BE2C (cell line): ENCODE results near the gene HHIPL1. TPM values are rescaled to one million over a fixed set of nuclear protein-coding genes. Genes with fewer than 3 reads are reported as not detected.

Experiments
- DNase-seq: peaks from one replicate; pipeline ENCODE4 v3.0.0-alpha.2; 2020
- H3K27me3 ChIP-seq: fragments of 250-450 bp; sonication (Bioruptor Pico); 2 replicates; pipeline ENCODE4 v1.5.1; 2020; ENCODE audit warnings: mild to moderate bottlenecking
- H3K36me3 ChIP-seq: fragments of 250-450 bp; sonication (Bioruptor Pico); 2 replicates; pipeline ENCODE4 v1.5.1; 2020; ENCODE audit warnings: mild to moderate bottlenecking
- H3K4me1 ChIP-seq: fragments of 250-450 bp; sonication (Bioruptor Pico); 2 replicates; pipeline ENCODE4 v1.5.1; 2020
- H3K4me3 ChIP-seq: 2 replicates; pipeline ENCODE4 v1.5.1; 2011; ENCODE audit warnings: low read depth, low read length
- H3K9me3 ChIP-seq: fragments of 250-450 bp; sonication (Bioruptor Pico); 2 replicates; pipeline ENCODE4 v1.5.1; 2020
- CTCF ChIP-seq: IDR thresholded peaks from 2 replicates; pipeline ENCODE4 v1.5.1; 2012; ENCODE audit warnings: mild to moderate bottlenecking, low read depth, low read length
- polyA plus RNA-seq: library from polyadenylated mRNA; unstranded; fragments of >200 nt; gene quantifications from one replicate; pipeline ENCODE4 v1.2.1, GENCODE V29; 2012; ENCODE audit warnings: low read depth, missing spikeins; ENCODE audit not compliant: insufficient read length, insufficient read depth

The HHIPL1 gene
- 0.14 TPM for polyA plus RNA-seq

- Histone ChIP-seq H3K36me3 (no peaks in the 10 kb centered on the region), H3K9me3 (no peaks in the 10 kb centered on the region), H3K4me1 (no peaks in the 10 kb centered on the region), H3K27me3 (no peaks in the 10 kb centered on the region), H3K4me3 (no peak within 1 kb of the TSS)
- no peak for DNase-seq
- no peak for TF ChIP-seq CTCF
Measured at GRCh38 chr14:99644723-99645544, at the start of gene HHIPL1. Gene HHIPL1, plus strand, starts transcription at chr14:99645129. Its CDS starts 79 bp downstream, at chr14:99645208.

- H3K4me1 ChIP-seq, result peaks cover 64% of the 10 kb centered on the region
Measured at GRCh38 chr14:99595524-99595923, 49.4 kb upstream of the HHIPL1 start.

GRCh38 chr14:99596071-99596627 lies 48.8 kb upstream of the HHIPL1 start:
- peaks cover 61% of the 10 kb centered on the region for H3K4me1 ChIP-seq
- no peak for TF ChIP-seq CTCF
- peak; percentile 76 for DNase-seq
- H3K36me3 ChIP-seq, result peaks cover 23% of the 10 kb centered on the region
- no peak overlapping the region for H3K4me3 ChIP-seq
- H3K27me3 ChIP-seq, result no peaks in the 10 kb centered on the region
- H3K9me3 ChIP-seq, result no peaks in the 10 kb centered on the region

More at GRCh38 chr14:99595524-99595923, 49.4 kb upstream of the HHIPL1 start:
- Histone ChIP-seq H3K9me3 (no peaks in the 10 kb centered on the region), H3K27me3 (no peaks in the 10 kb centered on the region), H3K4me3 (no peak overlapping the region), H3K36me3 (peaks cover 17% of the 10 kb centered on the region)
- DNase-seq, result no peak
- TF ChIP-seq CTCF, result no peak

DNA sequence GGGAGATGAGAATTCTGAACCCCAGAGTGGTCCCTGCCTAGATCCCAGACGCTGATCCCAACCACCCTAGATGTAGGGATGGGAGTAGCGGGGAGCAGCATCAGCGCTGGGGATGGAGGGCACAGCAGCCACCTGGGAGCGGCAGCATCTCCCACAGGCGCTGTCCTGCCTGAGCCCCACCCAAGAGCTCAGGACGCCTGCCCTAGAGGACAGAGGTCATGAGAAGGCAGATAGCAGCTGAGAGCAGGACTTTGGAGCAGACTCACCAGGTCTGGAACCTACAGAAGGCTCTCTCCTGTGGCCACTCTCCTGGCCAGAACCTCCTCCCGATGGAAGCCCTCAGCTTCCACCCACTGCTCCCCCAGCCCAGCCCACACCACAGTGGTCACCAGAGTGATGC lies 48.2 kb upstream of the HHIPL1 start:
- H3K4me1 ChIP-seq, result peaks cover 58% of the 10 kb centered on the region
- TF ChIP-seq CTCF, result no peak
- no peaks in the 10 kb centered on the region for H3K27me3 ChIP-seq
- DNase-seq, result no peak
- H3K9me3 ChIP-seq, result no peaks in the 10 kb centered on the region
- H3K36me3 ChIP-seq, result peaks cover 27% of the 10 kb centered on the region
- H3K4me3 ChIP-seq, result no peak overlapping the region

DNA sequence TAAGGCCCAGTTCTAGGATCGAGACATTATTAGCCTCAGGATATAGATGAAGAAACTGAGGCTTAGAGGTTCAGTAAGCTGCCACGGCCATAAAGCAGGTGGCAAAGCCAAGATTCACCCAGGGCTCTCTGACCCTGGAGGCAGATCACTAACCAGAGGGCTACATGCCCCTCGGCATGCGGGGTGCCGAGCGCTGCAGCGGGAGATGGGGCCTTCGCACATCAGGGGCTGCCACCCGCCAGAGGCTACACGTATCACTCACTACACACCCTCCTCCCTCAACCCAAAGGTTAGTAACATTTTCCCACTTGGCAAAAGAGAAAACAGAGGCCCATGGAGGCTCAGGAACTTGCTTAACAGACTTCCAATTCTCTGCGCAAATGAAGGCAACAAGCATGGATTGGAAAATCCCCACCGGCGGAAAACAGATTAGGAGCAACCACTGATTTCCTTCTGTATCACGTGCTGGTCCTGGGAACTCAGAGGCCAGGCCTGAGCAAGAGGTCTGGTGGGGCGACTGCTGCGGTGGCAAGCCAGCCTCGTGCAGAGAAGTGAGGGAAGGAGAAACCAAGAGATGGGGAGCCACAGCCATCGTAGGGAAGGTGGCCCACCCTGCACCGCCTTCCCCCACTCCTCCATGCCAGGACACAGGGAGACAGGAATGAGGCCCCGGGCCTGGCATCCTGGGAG lies 46.9 kb upstream of the HHIPL1 start:
- DNase-seq, result no peak
- Histone ChIP-seq H3K36me3 (peaks cover 27% of the 10 kb centered on the region), H3K4me1 (peaks cover 51% of the 10 kb centered on the region), H3K9me3 (no peaks in the 10 kb centered on the region), H3K4me3 (peak overlapping the region; percentile 14), H3K27me3 (no peaks in the 10 kb centered on the region)
- TF ChIP-seq CTCF, result no peak
